ENCODE results near the gene TWIST2.

DNA sequence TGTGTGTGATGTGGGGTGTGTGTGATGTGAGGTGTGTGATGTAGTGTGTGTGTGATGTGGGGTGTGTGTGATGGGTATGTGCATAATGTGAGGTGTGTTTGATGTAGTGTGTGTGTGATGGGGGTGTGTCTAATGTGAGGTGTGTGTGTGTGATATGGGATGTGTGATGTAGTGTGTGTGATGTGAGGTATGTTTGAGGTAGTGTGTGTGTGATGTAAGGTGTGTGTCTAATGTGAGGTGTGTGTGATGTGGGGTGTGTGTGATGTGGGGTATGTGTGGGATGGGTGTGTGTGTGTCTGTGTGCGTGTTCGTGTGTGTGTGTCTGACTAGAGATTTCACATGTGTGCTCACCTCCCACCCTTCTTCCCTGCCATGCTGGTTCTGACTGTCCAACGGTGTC lies 56.3 kb downstream of the TWIST2 start:
- TF ChIP-seq RAD21 (conservative IDR thresholded peaks at IDR 0.05) = no peak
- TF ChIP-seq, protein P1, sequence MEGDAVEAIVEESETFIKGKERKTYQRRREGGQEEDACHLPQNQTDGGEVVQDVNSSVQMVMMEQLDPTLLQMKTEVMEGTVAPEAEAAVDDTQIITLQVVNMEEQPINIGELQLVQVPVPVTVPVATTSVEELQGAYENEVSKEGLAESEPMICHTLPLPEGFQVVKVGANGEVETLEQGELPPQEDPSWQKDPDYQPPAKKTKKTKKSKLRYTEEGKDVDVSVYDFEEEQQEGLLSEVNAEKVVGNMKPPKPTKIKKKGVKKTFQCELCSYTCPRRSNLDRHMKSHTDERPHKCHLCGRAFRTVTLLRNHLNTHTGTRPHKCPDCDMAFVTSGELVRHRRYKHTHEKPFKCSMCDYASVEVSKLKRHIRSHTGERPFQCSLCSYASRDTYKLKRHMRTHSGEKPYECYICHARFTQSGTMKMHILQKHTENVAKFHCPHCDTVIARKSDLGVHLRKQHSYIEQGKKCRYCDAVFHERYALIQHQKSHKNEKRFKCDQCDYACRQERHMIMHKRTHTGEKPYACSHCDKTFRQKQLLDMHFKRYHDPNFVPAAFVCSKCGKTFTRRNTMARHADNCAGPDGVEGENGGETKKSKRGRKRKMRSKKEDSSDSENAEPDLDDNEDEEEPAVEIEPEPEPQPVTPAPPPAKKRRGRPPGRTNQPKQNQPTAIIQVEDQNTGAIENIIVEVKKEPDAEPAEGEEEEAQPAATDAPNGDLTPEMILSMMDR (IDR thresholded peaks at IDR 0.05; ENCODE audit: poor library complexity, severe bottlenecking) = no peak
- no peak for TF ChIP-seq TAF1 (IDR thresholded peaks at IDR 0.05; ENCODE audit: low read depth)

Measured in neural cell (in vitro differentiated cells).